Neural cell (in vitro differentiated cells): Measurements from ENCODE around the gene SHANK3. TPM values are rescaled to one million over a fixed set of nuclear protein-coding genes. Genes with fewer than 3 reads are reported as not detected.

Experiments
- H2AFZ ChIP-seq: fragments of 200-600, 300-800 bp; sonication (generic), shearing (Covaris generic); 2 replicates; pipeline ENCODE4 v1.6.0; 2014; ENCODE audit warnings: low read depth, mild to moderate bottlenecking, antibody characterized with exemption, low read length, moderate library complexity
- H3F3A ChIP-seq: fragments of 200-600 bp; shearing (Covaris generic); 2 replicates; pipeline ENCODE4 v1.6.1; 2016; ENCODE audit warnings: mild to moderate bottlenecking, moderate library complexity, mixed read lengths, antibody characterized with exemption, low read length; ENCODE audit not compliant: insufficient read depth, poor library complexity, severe bottlenecking
- H3K27ac ChIP-seq: fragments of 200-600, 300-800 bp; sonication (generic), shearing (Covaris generic); 2 replicates; pipeline ENCODE4 v1.5.1; 2014; ENCODE audit warnings: mild to moderate bottlenecking, low read length, moderate library complexity
- H3K27me3 ChIP-seq: fragments of 300-800, 200-600 bp; sonication (generic), shearing (Covaris generic); 2 replicates; pipeline ENCODE4 v1.6.0; 2014; ENCODE audit warnings: mild to moderate bottlenecking, low read depth, low read length, moderate library complexity; ENCODE audit not compliant: insufficient read depth
- H3K36me3 ChIP-seq: fragments of 300-800, 200-600 bp; sonication (generic), shearing (Covaris generic); 2 replicates; pipeline ENCODE4 v1.5.1; 2014; ENCODE audit warnings: mild to moderate bottlenecking, antibody characterized with exemption, low read length, moderate library complexity; ENCODE audit not compliant: insufficient read depth
- H3K4me2 ChIP-seq: fragments of 300-800, 200-600 bp; sonication (generic), shearing (Covaris generic); 2 replicates; pipeline ENCODE4 v1.6.0; 2014; ENCODE audit warnings: mild to moderate bottlenecking, low read length
- H3K4me3 ChIP-seq: fragments of 300-800, 200-600 bp; sonication (generic), shearing (Covaris generic); 2 replicates; pipeline ENCODE4 v1.5.1; 2014; ENCODE audit warnings: mild to moderate bottlenecking, low read length, moderate library complexity
- H3K79me2 ChIP-seq: fragments of 200-600 bp; shearing (Covaris generic); replicated peaks from 2 replicates; pipeline ENCODE4 v1.6.0; 2014; ENCODE audit warnings: mild to moderate bottlenecking, low read length, moderate library complexity; ENCODE audit not compliant: insufficient read depth
- H3K9ac ChIP-seq: fragments of 300-800, 200-600 bp; sonication (generic), shearing (Covaris generic); 2 replicates; pipeline ENCODE4 v1.6.1; 2016; ENCODE audit warnings: mild to moderate bottlenecking, low read length, mixed read lengths
- H3K9me2 ChIP-seq: fragments of 200-600 bp; shearing (Covaris generic); 2 replicates; pipeline ENCODE4 v1.6.1; 2016; ENCODE audit warnings: mild to moderate bottlenecking, low read length, mixed read lengths; ENCODE audit not compliant: insufficient read depth
- H3K9me3 ChIP-seq: fragments of 200-600, 300-800 bp; sonication (generic), shearing (Covaris generic); 2 replicates; pipeline ENCODE4 v1.6.1; 2016; ENCODE audit warnings: mild to moderate bottlenecking, mixed run types, low read length, moderate library complexity, mixed read lengths
- H4K20me1 ChIP-seq: fragments of 200-600 bp; shearing (Covaris generic); 2 replicates; pipeline ENCODE4 v1.6.1; 2016; ENCODE audit warnings: mild to moderate bottlenecking, mixed run types; ENCODE audit not compliant: insufficient read depth
- EP300 ChIP-seq: fragments of 450-650 bp; conservative IDR thresholded peaks from 2 replicates; pipeline ENCODE4 v1.6.1; 2014; ENCODE audit warnings: antibody characterized with exemption, mild to moderate bottlenecking, moderate library complexity; ENCODE audit not compliant: poor library complexity, severe bottlenecking
- EZH2 ChIP-seq: fragments of 200-600, 300-800 bp; shearing (Covaris generic), sonication (generic); IDR thresholded peaks from 2 replicates; pipeline ENCODE4 v1.6.1; 2014; ENCODE audit warnings: antibody characterized with exemption, low read length, borderline replicate concordance, mild to moderate bottlenecking; ENCODE audit not compliant: insufficient read depth, poor library complexity, severe bottlenecking
- MXI1 ChIP-seq: fragments of 450-650 bp; conservative IDR thresholded peaks from 2 replicates; pipeline ENCODE4 v1.6.1; 2014; ENCODE audit warnings: antibody characterized with exemption, mild to moderate bottlenecking; ENCODE audit not compliant: poor library complexity, severe bottlenecking
- POLR2AphosphoS5 ChIP-seq: IDR thresholded peaks from 2 replicates; pipeline ENCODE4 v1.6.1; 2012
- RAD21 ChIP-seq: fragments of 450-650 bp; conservative IDR thresholded peaks from 2 replicates; pipeline ENCODE4 v1.6.1; 2014; ENCODE audit warnings: antibody characterized with exemption, mild to moderate bottlenecking, moderate library complexity
- SMC3 ChIP-seq: fragments of 450-650 bp; conservative IDR thresholded peaks from 2 replicates; pipeline ENCODE4 v1.6.1; 2014; ENCODE audit warnings: antibody characterized with exemption, mild to moderate bottlenecking, moderate library complexity; ENCODE audit not compliant: poor library complexity
- TAF1 ChIP-seq: IDR thresholded peaks from 2 replicates; pipeline ENCODE4 v1.6.1; 2012; ENCODE audit warnings: low read depth
- polyA plus RNA-seq: library from polyadenylated mRNA; depleted of rRNA; stranded (reverse); fragments of >200 nt; gene quantifications from 2 replicates; pipeline ENCODE4 v1.2.3, GENCODE V29; 2014
- TF ChIP-seq, protein P1 (sequence below): IDR thresholded peaks from 2 replicates; pipeline ENCODE4 v1.6.1; 2012; ENCODE audit warnings: borderline replicate concordance
- TF ChIP-seq, protein P2 (sequence below): fragments of 450-650 bp; IDR thresholded peaks from 2 replicates; pipeline ENCODE4 v1.5.1; 2014; ENCODE audit warnings: antibody characterized with exemption, mild to moderate bottlenecking, moderate library complexity; ENCODE audit not compliant: poor library complexity, severe bottlenecking

The SHANK3 gene
- polyA plus RNA-seq, 1 donor from 2014 or later, result 5.5 TPM

DNA sequence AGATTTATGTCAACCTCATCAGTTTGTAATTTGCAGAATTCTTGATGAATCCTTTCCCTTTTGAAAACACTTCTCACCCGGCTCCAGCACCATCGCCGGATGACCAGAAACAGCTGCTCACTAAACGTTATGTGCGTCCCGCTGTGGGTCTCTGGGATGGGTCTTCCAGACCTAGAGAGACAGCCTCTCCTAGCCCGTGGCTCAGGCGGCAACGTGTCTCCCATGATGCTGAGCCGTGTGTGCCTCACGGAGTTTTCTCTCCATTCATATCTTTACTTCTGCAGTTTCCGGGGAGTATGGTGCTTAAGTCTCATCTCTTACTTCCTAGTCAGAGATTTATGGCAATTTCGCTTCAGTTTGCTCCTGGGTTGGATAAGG, 40.4 kb downstream of the SHANK3 start:
- H4K20me1 ChIP-seq, result no peaks in the 10 kb centered on the region
- H2AFZ ChIP-seq, result no peak overlapping the region
- no peaks in the 10 kb centered on the region for H3K9me2 ChIP-seq
- peaks cover 9% of the 10 kb centered on the region for H3K36me3 ChIP-seq
- no peak for TF ChIP-seq RAD21
- TF ChIP-seq EZH2, result no peak
- TF ChIP-seq EP300, result no peak
- TF ChIP-seq MXI1, result no peak
- TF ChIP-seq, protein P1, sequence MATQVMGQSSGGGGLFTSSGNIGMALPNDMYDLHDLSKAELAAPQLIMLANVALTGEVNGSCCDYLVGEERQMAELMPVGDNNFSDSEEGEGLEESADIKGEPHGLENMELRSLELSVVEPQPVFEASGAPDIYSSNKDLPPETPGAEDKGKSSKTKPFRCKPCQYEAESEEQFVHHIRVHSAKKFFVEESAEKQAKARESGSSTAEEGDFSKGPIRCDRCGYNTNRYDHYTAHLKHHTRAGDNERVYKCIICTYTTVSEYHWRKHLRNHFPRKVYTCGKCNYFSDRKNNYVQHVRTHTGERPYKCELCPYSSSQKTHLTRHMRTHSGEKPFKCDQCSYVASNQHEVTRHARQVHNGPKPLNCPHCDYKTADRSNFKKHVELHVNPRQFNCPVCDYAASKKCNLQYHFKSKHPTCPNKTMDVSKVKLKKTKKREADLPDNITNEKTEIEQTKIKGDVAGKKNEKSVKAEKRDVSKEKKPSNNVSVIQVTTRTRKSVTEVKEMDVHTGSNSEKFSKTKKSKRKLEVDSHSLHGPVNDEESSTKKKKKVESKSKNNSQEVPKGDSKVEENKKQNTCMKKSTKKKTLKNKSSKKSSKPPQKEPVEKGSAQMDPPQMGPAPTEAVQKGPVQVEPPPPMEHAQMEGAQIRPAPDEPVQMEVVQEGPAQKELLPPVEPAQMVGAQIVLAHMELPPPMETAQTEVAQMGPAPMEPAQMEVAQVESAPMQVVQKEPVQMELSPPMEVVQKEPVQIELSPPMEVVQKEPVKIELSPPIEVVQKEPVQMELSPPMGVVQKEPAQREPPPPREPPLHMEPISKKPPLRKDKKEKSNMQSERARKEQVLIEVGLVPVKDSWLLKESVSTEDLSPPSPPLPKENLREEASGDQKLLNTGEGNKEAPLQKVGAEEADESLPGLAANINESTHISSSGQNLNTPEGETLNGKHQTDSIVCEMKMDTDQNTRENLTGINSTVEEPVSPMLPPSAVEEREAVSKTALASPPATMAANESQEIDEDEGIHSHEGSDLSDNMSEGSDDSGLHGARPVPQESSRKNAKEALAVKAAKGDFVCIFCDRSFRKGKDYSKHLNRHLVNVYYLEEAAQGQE, result no peak
- no peak for TF ChIP-seq SMC3
- no peak for TF ChIP-seq POLR2AphosphoS5
- no peak for TF ChIP-seq TAF1
- TF ChIP-seq, protein P2, sequence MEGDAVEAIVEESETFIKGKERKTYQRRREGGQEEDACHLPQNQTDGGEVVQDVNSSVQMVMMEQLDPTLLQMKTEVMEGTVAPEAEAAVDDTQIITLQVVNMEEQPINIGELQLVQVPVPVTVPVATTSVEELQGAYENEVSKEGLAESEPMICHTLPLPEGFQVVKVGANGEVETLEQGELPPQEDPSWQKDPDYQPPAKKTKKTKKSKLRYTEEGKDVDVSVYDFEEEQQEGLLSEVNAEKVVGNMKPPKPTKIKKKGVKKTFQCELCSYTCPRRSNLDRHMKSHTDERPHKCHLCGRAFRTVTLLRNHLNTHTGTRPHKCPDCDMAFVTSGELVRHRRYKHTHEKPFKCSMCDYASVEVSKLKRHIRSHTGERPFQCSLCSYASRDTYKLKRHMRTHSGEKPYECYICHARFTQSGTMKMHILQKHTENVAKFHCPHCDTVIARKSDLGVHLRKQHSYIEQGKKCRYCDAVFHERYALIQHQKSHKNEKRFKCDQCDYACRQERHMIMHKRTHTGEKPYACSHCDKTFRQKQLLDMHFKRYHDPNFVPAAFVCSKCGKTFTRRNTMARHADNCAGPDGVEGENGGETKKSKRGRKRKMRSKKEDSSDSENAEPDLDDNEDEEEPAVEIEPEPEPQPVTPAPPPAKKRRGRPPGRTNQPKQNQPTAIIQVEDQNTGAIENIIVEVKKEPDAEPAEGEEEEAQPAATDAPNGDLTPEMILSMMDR, result no peak
- no peak overlapping the region for H3K4me3 ChIP-seq
- H3K27ac ChIP-seq, result no peak overlapping the region
- H3K4me2 ChIP-seq, result no peak overlapping the region
- no peaks in the 10 kb centered on the region for H3K79me2 ChIP-seq
- no peaks in the 10 kb centered on the region for H3K27me3 ChIP-seq
- H3K9me3 ChIP-seq, result no peaks in the 10 kb centered on the region
- no peaks in the 10 kb centered on the region for H3F3A ChIP-seq
- no peak overlapping the region for H3K9ac ChIP-seq

DNA sequence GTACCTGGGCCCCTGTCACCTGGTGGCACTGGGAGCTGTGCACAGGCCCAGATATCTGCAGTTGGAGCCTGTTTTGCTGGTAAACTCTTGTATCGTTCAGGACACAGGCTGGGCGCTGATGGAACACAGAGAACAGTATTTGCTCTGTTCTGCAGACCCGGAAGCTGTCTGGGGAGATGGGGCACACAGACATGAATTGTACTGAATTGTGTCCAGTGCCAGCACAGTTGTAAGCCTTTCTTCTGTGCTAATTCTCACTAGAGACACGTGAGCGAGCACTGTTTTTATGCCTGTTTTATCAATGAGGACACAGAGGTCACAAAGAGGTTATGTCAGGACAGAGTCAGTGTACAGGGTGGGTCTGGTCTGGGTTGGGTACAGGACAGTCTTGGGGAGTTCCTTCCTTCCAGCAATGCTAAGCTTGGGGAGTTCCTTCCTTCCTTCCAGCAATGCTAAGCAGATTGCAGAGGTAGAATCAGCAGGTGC, 41.0 kb downstream of the SHANK3 start:
- Histone ChIP-seq H3K4me3 (no peak overlapping the region), H2AFZ (no peak overlapping the region), H3K4me2 (no peak overlapping the region), H3K9me2 (no peaks in the 10 kb centered on the region), H3F3A (no peaks in the 10 kb centered on the region), H3K27ac (no peak overlapping the region), H4K20me1 (no peaks in the 10 kb centered on the region), H3K9me3 (no peaks in the 10 kb centered on the region), H3K79me2 (no peaks in the 10 kb centered on the region), H3K9ac (no peak overlapping the region), H3K36me3 (peaks cover 9% of the 10 kb centered on the region), H3K27me3 (no peaks in the 10 kb centered on the region)
- TF ChIP-seq POLR2AphosphoS5 (no peak), TAF1 (no peak), SMC3 (no peak), RAD21 (no peak), MXI1 (no peak), EP300 (no peak)
- TF ChIP-seq, protein P2, result no peak
- TF ChIP-seq, protein P1, result no peak
